ENCODE data around the gene TAB2.

GRCh38 chr6:149445095-149445466 lies 127.6 kb downstream of the TAB2 start:
- TF ChIP-seq FOXP2 (optimal IDR thresholded peaks at IDR 0.05; ENCODE audit: borderline replicate concordance, extremely low read depth, extremely low read length, insufficient read depth) (no peak), POLR2AphosphoS5 (IDR thresholded peaks at IDR 0.05; ENCODE audit: low read depth, low read length) (no peak), SIN3A (IDR thresholded peaks at IDR 0.05; ENCODE audit: borderline replicate concordance, insufficient read depth, low read length) (no peak)
